HepG2 (cell line): ENCODE measurements around the gene FAM171A2. TPM values are rescaled to one million over a fixed set of nuclear protein-coding genes. Genes with fewer than 3 reads are reported as not detected.

Experiments
- HDAC1 ChIP-seq: sonication (generic); formaldehyde crosslinking; IDR thresholded peaks from 2 replicates; pipeline ENCODE4 v1.5.1; 2020; ENCODE audit warnings: mild to moderate bottlenecking, missing genetic modification reagents
- HIVEP1 ChIP-seq: sonication (generic); formaldehyde crosslinking; IDR thresholded peaks from 2 replicates; pipeline ENCODE4 v1.4.0; 2020; ENCODE audit warnings: mild to moderate bottlenecking, missing genetic modification reagents
- TOE1 ChIP-seq: sonication (generic); formaldehyde crosslinking; IDR thresholded peaks from 2 replicates; pipeline ENCODE4 v1.4.0; 2020; ENCODE audit warnings: mild to moderate bottlenecking, missing genetic modification reagents
- ZIK1 ChIP-seq: sonication (generic); formaldehyde crosslinking; IDR thresholded peaks from 2 replicates; pipeline ENCODE4 v1.5.0; 2020; ENCODE audit warnings: mild to moderate bottlenecking, low read depth, missing genetic modification reagents, borderline replicate concordance
- ZNF121 ChIP-seq: sonication (generic); formaldehyde crosslinking; IDR thresholded peaks from 2 replicates; pipeline ENCODE4 v1.5.0; 2020; ENCODE audit warnings: mild to moderate bottlenecking, missing genetic modification reagents
- ZNF430 ChIP-seq: sonication (generic); formaldehyde crosslinking; IDR thresholded peaks from 2 replicates; pipeline ENCODE4 v1.9.0; 2021; ENCODE audit warnings: mild to moderate bottlenecking, missing genetic modification reagents
- polyA plus RNA-seq, 8 experiments: library from polyadenylated mRNA; depleted of rRNA in 3 of 8; stranded (reverse) in 7 of 8; unstranded in 1 of 8; fragments of >200 nt; fragmentation: Illumina TruSeq in 4 of 8; extraction: Trizol in 4 of 8; gene quantifications; 2 replicates each; pipeline versions ENCODE4 v1.2.1 to v1.2.3, GENCODE V29; 2011 to 2016; ENCODE audit warnings: low read depth in 4 of 8, missing spikeins in 1 of 8, mixed read lengths in 1 of 8; ENCODE audit not compliant: insufficient read depth in 1 of 8
- total RNA-seq, 5 experiments: library from RNA; depleted of rRNA; stranded (reverse); fragments of >200 nt; fragmentation: Illumina TruSeq; extraction: Trizol; gene quantifications; 2 replicates each; pipeline ENCODE4 v1.2.3, GENCODE V29; 2016; ENCODE audit warnings: low read depth in 1 of 5
- TF ChIP-seq, protein P1 (sequence below): sonication (generic); formaldehyde crosslinking; IDR thresholded peaks from 2 replicates; pipeline ENCODE4 v1.8.1; 2023; ENCODE audit warnings: mild to moderate bottlenecking, moderate library complexity, missing genetic modification reagents
- TF ChIP-seq, protein P2 (sequence below): sonication (generic); formaldehyde crosslinking; IDR thresholded peaks from 2 replicates; pipeline ENCODE4 v1.4.0; 2020; ENCODE audit warnings: missing genetic modification reagents, borderline replicate concordance
- TF ChIP-seq, protein P3 (sequence below): sonication (generic); formaldehyde crosslinking; IDR thresholded peaks from 2 replicates; pipeline ENCODE4 v1.4.0; 2020; ENCODE audit warnings: low read depth, missing genetic modification reagents
- TF ChIP-seq, protein P4 (sequence below): fragments of 450-650 bp; IDR thresholded peaks from 2 replicates; pipeline ENCODE4 v1.6.1; 2016

FAM171A2 gene
- total and polyA plus RNA-seq, 2 of the 13 experiments (the other 11 are each of a cell fraction or from before 2014, with no cell fraction given) = 1.8 to 3.6 TPM

DNA sequence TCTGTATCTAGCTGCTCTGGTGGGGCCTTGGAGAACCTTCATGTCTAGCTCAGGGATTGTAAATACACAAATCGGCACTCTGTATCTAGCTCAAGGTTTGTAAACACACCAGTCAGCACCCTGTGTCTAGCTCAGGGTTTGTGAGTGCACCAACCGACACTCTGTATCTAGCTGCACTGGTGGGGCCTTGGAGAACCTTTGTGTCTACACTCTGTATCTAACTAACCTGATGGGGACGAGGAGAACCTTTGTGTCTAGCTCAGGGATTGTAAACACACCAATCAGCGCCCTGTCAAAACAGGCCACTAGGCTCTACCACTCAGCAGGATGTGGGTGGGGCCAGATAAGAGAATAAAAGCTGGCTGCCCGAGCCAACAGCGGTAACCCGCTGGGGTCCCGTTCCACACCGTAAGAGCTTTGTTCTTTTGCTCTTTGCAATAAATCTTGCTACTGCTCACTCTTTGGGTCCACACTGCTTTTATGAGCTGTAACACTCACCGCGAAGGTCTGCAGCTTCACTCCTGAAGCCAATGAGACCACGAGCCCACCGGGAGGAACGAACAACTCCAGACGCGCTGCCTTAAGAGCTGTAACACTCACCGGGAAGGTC, 5.9 kb upstream of the FAM171A2 start (continued):
- TF ChIP-seq, protein P1, sequence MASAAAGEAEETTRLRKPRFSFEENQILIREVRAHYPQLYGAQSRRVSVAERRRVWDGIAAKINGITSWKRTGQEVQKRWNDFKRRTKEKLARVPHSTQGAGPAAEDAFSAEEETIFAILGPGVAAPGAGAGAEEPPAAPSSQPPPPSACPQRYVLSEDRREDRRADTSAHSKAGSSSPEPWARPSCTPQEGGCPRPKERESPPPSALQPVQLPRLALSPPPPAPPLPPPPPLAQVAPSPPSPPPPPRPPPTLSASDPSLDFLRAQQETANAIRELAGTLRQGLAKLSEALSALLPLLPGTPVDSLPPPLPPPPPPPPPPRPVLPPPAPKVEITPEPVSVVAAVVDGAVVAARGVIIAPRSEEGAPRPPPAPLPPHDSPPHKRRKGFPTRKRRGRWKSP (CRISPR knock-in tag) = peak; percentile 38; the same call in 1 of the 2 replicates
- TF ChIP-seq TOE1 (CRISPR knock-in tag) (peak; percentile 36; the same call in 1 of the 2 replicates), HIVEP1 (CRISPR knock-in tag) (peak; percentile 19; the same call in 1 of the 2 replicates), HDAC1 (CRISPR knock-in tag) (peak; percentile 51), ZIK1 (0 out of 2 replicates have a peak, but pooled peaks have one; percentile 52), ZNF430 (CRISPR knock-in tag) (peak; percentile 78; the same call in 1 of the 2 replicates), ZNF121 (peak; percentile 36; the same call in 1 of the 2 replicates)
- TF ChIP-seq, protein P2, sequence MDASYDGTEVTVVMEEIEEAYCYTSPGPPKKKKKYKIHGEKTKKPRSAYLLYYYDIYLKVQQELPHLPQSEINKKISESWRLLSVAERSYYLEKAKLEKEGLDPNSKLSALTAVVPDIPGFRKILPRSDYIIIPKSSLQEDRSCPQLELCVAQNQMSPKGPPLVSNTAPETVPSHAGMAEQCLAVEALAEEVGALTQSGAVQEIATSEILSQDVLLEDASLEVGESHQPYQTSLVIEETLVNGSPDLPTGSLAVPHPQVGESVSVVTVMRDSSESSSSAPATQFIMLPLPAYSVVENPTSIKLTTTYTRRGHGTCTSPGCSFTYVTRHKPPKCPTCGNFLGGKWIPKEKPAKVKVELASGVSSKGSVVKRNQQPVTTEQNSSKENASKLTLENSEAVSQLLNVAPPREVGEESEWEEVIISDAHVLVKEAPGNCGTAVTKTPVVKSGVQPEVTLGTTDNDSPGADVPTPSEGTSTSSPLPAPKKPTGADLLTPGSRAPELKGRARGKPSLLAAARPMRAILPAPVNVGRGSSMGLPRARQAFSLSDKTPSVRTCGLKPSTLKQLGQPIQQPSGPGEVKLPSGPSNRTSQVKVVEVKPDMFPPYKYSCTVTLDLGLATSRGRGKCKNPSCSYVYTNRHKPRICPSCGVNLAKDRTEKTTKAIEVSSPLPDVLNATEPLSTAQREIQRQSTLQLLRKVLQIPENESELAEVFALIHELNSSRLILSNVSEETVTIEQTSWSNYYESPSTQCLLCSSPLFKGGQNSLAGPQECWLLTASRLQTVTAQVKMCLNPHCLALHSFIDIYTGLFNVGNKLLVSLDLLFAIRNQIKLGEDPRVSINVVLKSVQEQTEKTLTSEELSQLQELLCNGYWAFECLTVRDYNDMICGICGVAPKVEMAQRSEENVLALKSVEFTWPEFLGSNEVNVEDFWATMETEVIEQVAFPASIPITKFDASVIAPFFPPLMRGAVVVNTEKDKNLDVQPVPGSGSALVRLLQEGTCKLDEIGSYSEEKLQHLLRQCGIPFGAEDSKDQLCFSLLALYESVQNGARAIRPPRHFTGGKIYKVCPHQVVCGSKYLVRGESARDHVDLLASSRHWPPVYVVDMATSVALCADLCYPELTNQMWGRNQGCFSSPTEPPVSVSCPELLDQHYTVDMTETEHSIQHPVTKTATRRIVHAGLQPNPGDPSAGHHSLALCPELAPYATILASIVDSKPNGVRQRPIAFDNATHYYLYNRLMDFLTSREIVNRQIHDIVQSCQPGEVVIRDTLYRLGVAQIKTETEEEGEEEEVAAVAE = peak; percentile 98
- TF ChIP-seq, protein P3, sequence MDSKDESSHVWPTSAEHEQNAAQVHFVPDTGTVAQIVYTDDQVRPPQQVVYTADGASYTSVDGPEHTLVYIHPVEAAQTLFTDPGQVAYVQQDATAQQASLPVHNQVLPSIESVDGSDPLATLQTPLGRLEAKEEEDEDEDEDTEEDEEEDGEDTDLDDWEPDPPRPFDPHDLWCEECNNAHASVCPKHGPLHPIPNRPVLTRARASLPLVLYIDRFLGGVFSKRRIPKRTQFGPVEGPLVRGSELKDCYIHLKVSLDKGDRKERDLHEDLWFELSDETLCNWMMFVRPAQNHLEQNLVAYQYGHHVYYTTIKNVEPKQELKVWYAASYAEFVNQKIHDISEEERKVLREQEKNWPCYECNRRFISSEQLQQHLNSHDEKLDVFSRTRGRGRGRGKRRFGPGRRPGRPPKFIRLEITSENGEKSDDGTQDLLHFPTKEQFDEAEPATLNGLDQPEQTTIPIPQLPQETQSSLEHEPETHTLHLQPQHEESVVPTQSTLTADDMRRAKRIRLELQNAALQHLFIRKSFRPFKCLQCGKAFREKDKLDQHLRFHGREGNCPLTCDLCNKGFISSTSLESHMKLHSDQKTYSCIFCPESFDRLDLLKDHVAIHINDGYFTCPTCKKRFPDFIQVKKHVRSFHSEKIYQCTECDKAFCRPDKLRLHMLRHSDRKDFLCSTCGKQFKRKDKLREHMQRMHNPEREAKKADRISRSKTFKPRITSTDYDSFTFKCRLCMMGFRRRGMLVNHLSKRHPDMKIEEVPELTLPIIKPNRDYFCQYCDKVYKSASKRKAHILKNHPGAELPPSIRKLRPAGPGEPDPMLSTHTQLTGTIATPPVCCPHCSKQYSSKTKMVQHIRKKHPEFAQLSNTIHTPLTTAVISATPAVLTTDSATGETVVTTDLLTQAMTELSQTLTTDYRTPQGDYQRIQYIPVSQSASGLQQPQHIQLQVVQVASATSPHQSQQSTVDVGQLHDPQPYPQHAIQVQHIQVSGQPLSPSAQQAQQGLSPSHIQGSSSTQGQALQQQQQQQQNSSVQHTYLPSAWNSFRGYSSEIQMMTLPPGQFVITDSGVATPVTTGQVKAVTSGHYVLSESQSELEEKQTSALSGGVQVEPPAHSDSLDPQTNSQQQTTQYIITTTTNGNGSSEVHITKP (CRISPR knock-in tag) = peak; percentile 70; the same call in 1 of the 2 replicates
- TF ChIP-seq, protein P4, sequence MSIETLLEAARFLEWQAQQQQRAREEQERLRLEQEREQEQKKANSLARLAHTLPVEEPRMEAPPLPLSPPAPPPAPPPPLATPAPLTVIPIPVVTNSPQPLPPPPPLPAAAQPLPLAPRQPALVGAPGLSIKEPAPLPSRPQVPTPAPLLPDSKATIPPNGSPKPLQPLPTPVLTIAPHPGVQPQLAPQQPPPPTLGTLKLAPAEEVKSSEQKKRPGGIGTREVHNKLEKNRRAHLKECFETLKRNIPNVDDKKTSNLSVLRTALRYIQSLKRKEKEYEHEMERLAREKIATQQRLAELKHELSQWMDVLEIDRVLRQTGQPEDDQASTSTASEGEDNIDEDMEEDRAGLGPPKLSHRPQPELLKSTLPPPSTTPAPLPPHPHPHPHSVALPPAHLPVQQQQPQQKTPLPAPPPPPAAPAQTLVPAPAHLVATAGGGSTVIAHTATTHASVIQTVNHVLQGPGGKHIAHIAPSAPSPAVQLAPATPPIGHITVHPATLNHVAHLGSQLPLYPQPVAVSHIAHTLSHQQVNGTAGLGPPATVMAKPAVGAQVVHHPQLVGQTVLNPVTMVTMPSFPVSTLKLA = peak; percentile 5; the same call in 1 of the 2 replicates
